GM12864 (cell line): ENCODE results near the gene PIF1.

Experiments
- DNase-seq: peaks from one replicate; pipeline ENCODE4 v3.0.0-alpha.2; 2011; ENCODE audit warnings: low read depth
- H3K4me3 ChIP-seq: 2 replicates; pipeline ENCODE4 v1.5.1; 2011; ENCODE audit warnings: mild to moderate bottlenecking, low read depth, low read length, control low read depth
- CTCF ChIP-seq: IDR thresholded peaks from 2 replicates; pipeline ENCODE4 v1.5.1; 2011; ENCODE audit warnings: low read depth, mild to moderate bottlenecking, moderate library complexity, low read length, control low read depth, inconsistent platforms; ENCODE audit errors: missing control alignments

PIF1 gene

GRCh38 chr15:64767203-64767602 lies 58.2 kb downstream of the PIF1 start:
- DNase-seq: no peak
- no peak overlapping the region for H3K4me3 ChIP-seq
- peak; percentile 15 for TF ChIP-seq CTCF

GRCh38 chr15:64766058-64766457 lies 59.4 kb downstream of the PIF1 start:
- DNase-seq: no peak
- TF ChIP-seq CTCF: no peak
- no peak overlapping the region for H3K4me3 ChIP-seq
